GM19035 (cell line): ENCODE measurements around the gene SGPP1.
A peak's percentile ranks its signal among the peaks of the same experiment; 100 is the strongest.
"Not testable (repeated sequence)": the region's sequence is repeated elsewhere in the genome, so short reads cannot be mapped to it uniquely, and the experiment has no call there.

ENCODE experiments used
- ATAC-seq: cut with Tn5 transposase; IDR thresholded peaks from one replicate; pipeline ENCODE4 v1.9.1; 2021; ENCODE audit not compliant: unreplicated experiment

SGPP1 gene

GRCh38 chr14:63727231-63727735, 582 bp downstream of the SGPP1 start:
- ATAC-seq = peak; percentile 40

DNA sequence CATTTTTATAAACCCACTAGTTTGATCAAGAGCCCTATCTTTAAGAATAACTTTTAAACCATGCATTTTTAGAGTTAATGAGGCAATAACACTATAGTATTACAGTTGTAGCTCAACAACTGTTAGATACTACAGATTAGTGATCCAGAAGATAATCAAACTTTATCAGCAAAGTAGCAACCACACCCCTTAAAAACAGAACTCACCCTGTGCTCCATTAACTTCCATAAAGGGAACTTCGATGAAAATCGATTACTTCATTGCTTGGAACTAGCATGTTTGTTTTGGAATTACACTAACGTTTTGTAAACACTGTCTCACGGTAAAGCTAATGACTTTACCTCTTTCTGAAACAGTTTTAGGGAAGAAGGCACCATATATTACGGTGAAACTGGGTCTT, 1.4 kb downstream of the SGPP1 start:
- no peak for ATAC-seq

DNA sequence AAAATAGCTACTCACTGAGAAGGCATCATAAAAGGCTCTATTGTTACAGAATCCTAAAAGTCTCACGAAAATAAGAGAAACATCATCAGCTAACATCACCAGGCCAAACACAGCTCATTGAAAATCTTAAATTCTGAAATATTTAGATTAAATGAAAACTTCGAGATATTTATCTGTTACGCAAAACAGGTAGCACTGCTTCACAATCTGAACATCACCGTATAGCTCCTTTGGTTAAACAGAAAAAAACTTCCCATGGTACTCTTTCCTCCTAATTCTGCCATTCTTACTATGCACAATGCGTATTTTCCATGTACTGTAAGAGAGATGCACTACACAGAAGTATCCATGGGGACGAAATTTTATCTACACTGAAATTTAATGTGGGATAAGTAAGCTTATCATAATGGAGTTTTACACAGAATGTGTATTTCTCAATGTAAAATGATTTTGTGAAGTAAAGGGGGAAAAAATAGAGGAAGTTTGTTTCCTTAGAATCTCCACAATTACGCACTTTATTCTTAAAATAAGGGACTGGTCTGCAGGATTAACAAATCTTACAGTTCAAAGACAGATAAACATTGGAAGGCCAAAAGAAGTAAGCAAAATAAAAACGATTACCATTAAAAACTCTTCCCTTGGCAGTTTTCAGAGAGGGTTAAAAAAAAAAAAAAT, 1.9 kb downstream of the SGPP1 start:
- no peak for ATAC-seq

- no peak for ATAC-seq
These were observed 10.2 kb downstream of the SGPP1 start for GRCh38 chr14:63717702-63718101.

GRCh38 chr14:63715360-63715759, 12.5 kb downstream of the SGPP1 start:
- ATAC-seq = no peak

- no peak for ATAC-seq
These were observed 14.1 kb downstream of the SGPP1 start for GRCh38 chr14:63713764-63714163.

- no peak for ATAC-seq
These were observed 14.8 kb downstream of the SGPP1 start for GRCh38 chr14:63713058-63713457.

DNA sequence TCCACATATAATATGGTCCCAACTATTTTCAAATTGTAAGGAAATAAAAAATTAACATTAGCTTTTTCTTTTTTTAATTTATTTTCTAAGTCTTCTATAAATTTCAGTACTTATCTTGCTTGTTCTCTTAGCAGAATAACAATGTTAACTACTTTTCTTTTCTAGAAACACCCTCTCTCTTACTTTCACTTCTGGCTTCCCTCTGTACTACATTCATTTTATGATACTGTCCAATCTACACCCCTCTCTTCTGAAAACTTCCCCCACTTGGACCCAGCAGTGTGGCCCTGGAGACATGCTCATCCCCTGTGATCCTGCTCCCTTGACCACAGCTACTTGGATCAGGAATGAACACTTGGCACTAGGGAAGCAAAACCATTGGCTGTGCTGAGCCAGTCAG, 15.7 kb downstream of the SGPP1 start:
- no peak for ATAC-seq

GRCh38 chr14:63710497-63710896, 17.4 kb downstream of the SGPP1 start:
- no peak for ATAC-seq

GRCh38 chr14:63709589-63709988, 18.3 kb downstream of the SGPP1 start:
- ATAC-seq = no peak

GRCh38 chr14:63707216-63707615, 20.6 kb downstream of the SGPP1 start:
- ATAC-seq = no peak

DNA sequence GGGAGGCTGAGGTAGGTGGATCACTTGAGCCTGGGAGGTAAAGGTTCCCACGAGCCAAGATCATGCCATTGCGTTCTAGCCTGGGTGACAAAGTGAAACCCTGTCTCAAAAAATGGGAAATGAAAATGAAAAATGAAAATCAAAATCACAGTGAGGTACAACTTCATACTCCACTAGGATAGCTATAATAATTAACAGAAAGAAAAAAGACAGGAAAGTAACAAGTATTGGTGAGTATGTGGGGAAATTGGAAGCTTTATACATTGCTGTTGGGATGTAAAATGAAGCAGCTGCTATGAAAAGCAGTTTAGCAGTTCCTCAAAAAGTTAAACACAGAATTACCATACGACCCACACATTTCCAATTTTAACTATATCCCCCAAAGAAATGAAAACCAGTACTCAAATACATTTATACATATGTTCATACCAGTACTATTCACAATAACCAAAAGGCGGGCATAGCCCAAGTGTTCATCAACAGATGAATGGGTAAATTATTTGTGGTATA, 22.2 kb downstream of the SGPP1 start:
- no peak for ATAC-seq

GRCh38 chr14:63702530-63702929, 25.3 kb downstream of the SGPP1 start:
- ATAC-seq = not testable (repeated sequence)

DNA sequence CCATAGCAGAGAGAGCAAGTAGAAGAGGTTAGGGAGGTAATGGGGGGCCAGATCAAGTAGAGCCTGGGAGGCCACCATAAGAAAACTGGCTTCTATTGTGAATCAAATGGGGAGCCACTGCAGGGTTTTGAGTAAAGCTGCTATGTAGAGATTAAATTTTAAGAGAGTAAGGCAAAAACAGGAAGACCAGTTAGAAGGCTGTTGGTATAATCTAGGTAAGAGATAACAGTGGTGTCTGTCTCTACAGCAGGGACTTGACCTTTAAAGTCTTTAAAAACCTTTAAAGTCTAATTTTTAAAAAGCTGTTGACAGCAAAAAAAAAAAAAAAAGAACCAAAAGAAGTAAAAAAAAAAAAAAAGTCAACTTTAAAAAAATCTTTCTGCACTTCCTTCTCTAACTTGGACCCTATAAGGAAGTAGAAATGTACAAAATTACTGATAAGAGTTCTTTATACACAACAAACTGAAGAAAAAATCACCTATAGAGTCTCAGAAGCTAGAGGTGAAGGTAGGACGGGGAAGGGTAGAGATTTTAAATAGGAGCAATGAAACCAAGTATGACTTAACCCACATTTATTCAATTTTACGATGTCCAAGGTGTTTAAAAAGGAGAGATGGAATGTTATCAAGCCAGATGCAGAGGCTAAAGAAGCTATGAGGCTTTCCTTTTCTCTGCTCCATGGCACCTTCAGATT, 26.1 kb downstream of the SGPP1 start:
- no peak for ATAC-seq

DNA sequence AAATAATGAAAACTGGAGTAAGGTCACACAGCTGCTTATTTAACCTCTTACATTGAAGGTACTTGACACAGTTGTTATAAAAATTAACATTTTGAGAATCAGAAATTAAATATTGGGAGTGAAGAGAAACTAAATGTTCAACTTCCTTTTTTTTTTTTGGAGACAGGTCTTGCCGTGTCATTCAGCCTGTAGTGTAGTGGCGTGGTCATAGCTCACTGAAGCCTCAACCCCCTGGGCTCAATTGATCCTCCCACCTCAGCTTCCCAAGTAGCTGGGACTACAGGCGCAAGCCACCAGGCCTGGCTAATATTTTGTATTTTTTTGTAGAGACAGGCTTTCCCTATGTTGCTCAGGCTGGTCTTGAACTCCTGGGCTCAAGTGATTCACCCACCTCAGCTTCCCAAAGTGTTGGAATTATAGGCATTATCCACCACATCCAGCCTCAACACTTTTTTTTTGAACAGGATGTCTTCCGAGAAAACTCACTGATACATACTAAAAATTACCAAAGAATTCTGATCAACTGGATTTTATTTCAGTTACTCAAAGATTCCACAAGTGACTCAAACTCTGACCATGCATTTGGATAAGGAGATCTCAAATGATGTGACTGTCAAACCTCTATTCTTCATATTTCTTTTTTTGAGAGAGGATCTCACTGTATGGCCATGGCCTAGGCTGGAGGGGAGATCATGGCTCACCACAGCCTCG, 35.4 kb downstream of the SGPP1 start:
- ATAC-seq = no peak

DNA sequence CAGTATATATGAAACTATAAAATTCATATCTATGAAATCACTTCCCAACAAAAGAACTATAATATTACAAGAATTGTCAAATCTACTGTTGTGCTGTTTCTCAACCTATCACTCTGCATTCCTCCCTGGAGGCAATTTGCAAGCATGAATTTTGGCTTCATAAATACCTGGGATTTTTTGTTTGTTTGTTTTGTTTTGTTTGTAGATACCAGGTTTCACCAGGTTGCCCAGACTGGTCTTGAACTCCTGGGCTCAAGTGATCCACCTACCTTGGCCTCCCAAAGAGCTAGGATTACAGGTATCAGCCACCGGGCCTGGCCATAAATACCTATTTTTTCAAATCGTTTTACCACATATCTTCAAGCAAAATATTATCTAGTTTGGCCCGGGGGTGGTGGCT, 38.7 kb downstream of the SGPP1 start:
- no peak for ATAC-seq

DNA sequence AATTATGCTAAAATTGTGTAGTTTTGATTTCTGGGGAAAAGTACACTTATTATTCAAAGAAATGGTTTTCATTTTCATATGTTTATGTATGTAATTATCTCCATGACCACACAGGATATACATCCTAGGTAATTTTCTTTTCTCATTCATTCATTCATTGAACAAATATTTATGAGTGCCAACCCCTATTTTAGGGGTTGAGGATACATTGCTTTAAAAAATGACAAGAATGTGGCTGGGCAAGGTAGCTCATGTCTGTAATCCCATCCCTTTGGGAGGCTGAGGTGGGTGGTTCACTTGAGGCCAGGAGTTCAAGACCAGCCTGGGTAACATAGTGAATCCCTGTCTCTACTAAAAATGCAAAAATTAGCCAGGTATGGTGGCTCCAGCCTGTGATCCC, 40.9 kb downstream of the SGPP1 start:
- ATAC-seq = no peak

- no peak for ATAC-seq
These were observed 42.5 kb downstream of the SGPP1 start for GRCh38 chr14:63685401-63685800.

DNA sequence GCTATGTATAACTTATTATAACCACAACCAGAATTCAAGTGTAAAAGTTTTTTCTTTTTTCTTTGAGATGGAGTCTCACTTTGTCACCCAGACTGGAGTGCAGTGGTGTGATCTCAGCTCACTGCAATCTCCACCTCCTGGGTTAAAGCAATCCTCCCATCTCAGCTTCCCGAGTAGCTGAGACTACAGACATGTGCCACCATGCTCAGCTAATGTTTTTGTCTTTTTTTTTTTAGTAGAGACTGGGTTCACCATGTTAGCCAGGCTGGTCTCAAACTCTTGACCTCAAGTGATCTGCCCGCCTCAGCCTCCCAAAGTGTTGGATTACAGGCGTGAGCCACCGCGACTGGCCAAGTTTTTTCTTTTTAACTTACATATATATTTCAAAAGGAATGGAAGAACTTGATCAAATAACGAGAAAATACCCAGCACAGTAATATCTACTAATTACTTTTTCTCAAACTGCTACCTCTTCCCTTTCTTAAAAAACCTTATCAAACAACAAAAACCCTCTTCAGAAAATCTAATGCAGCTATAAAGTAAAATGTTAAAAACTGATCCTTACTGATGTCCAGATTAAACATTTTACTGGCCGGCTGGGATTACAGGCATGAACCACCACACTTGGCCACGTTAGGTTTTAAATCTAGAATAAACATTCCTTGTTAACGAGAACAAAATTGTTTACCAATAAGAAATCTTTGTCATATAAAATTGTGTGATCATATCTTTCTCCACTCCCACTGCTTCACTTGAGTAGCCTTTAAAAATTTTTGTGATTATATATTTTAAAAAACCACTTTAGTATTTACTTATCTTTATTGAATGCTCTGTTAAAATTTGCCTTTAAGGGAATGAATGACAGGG, 44.9 kb downstream of the SGPP1 start:
- ATAC-seq = no peak

DNA sequence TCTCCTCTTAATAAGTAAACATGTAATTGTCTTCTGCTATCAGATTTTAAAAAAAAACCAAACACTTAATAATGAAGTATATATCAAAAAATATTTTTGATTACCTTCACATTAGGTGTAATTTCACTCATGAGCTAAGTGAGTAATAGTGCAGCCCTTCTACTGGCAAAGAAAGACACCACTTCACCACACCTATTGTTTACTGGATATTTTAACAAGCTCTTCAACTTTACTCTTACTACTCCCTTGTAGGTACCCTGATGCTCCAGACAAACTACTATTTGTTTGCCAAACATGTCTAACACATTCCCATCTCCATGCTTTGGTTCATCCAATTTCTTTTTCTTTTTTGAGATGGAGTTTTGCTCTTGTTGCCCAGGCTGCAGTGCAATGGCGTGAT, 49.3 kb downstream of the SGPP1 start:
- ATAC-seq = no peak

GRCh38 chr14:63677891-63678379, 49.9 kb downstream of the SGPP1 start:
- ATAC-seq = no peak
